Epithelial cell of proximal tubule (primary cell): ENCODE measurements around the gene GPR52. TPM values are rescaled to one million over a fixed set of nuclear protein-coding genes. Genes with fewer than 3 reads are reported as not detected.
"Not testable (repeated sequence)": the region's sequence is repeated elsewhere in the genome, so short reads cannot be mapped to it uniquely, and the experiment has no call there.

Source experiments
- DNase-seq: peaks from one replicate; pipeline ENCODE4 v3.0.0-alpha.2; 2011; ENCODE audit warnings: low read depth
- H3K4me3 ChIP-seq: 2 replicates; pipeline ENCODE4 v1.5.1; 2011; ENCODE audit warnings: low read depth, mild to moderate bottlenecking, low read length
- total RNA-seq: library from RNA; depleted of rRNA; stranded (reverse); fragments of >200 nt; gene quantifications from 2 replicates; pipeline ENCODE4 v1.2.3, GENCODE V29; 2015
- TF ChIP-seq, protein P1 (sequence below): conservative IDR thresholded peaks from 2 replicates; pipeline ENCODE4 v1.5.1; 2012; ENCODE audit warnings: low read depth, mild to moderate bottlenecking, low read length

GPR52 gene
- total RNA-seq, 1 donor from 2014 or later, result not detected

GRCh38 chr1:174408146-174408545, 39.6 kb upstream of the GPR52 start:
- TF ChIP-seq, protein P1, sequence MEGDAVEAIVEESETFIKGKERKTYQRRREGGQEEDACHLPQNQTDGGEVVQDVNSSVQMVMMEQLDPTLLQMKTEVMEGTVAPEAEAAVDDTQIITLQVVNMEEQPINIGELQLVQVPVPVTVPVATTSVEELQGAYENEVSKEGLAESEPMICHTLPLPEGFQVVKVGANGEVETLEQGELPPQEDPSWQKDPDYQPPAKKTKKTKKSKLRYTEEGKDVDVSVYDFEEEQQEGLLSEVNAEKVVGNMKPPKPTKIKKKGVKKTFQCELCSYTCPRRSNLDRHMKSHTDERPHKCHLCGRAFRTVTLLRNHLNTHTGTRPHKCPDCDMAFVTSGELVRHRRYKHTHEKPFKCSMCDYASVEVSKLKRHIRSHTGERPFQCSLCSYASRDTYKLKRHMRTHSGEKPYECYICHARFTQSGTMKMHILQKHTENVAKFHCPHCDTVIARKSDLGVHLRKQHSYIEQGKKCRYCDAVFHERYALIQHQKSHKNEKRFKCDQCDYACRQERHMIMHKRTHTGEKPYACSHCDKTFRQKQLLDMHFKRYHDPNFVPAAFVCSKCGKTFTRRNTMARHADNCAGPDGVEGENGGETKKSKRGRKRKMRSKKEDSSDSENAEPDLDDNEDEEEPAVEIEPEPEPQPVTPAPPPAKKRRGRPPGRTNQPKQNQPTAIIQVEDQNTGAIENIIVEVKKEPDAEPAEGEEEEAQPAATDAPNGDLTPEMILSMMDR, result no peak
- DNase-seq, result no peak
- H3K4me3 ChIP-seq, result no peak overlapping the region

DNA sequence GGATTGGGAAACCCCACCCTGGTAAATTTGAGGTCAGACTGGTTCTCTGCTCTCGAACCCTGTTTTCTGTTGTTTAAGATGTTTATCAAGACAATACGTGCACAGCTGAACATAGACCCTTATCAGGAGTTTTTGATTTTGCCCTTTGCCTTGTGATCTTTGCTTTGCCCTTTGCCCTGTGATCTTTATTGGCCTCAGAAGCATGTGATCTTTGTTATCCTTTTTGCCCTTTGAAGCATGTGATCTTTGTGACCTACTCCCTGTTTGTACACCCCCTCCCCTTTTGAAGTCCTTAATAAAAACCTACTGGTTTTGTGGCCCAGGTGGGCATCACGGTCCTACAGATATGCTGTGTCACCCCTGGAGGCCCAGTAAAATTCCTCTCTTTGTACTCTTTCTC, 38.0 kb upstream of the GPR52 start:
- DNase-seq, H3K4me3 ChIP-seq: not testable (repeated sequence)

DNA sequence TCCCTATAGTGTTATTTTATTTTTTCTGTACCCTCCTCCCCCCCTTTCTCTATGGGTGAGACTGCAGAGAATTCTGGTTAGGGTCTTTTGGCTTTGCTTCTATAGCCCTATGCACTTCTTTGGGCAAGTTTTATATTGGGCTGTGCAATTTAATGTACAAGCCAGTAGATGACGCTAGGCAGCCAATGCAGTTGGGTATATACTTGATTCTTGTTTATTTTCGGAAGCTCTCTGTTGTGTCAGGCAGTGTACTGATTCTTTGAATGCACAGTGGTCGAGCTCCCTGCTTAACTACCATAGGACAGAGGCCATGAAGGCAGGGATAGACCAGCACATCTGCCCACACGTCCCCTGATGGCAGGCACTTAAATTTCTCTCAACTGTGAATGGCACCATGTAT, 34.1 kb upstream of the GPR52 start:
- H3K4me3 ChIP-seq, result no peak overlapping the region
- DNase-seq, result no peak
- TF ChIP-seq, protein P1, result peak; percentile 45

- H3K4me3 ChIP-seq, result no peak overlapping the region
- TF ChIP-seq, protein P1, result no peak
- DNase-seq, result no peak
Observed at GRCh38 chr1:174414203-174414602, 33.6 kb upstream of the GPR52 start.

- TF ChIP-seq, protein P1, result no peak
- DNase-seq, result no peak
- no peak overlapping the region for H3K4me3 ChIP-seq
Observed at GRCh38 chr1:174415506-174415905, 32.3 kb upstream of the GPR52 start.

- no peak overlapping the region for H3K4me3 ChIP-seq
- DNase-seq, result no peak
- TF ChIP-seq, protein P1, result no peak
Observed at GRCh38 chr1:174417921-174418320, 29.8 kb upstream of the GPR52 start.

DNA sequence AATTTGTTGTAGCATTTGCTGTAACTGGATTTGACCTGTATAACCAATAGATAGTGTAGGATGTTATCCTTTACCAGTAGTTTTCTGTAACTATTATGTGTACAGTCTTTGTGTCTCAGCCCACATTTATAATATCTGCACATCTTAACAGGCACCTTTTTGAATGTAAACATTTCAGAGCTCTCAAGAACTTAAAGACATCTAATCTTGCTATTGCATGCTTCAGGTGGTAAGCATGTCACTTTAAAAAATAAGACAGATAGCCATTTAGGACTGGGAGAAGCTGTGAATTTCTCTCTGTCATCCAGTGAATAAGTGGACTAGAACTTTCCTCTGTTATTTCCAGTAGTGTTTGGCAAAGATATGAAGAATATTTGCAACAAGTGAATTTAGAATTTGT, 22.6 kb upstream of the GPR52 start:
- no peak for DNase-seq

More for the DNA sequence above, 22.6 kb upstream of the GPR52 start:
- no peak overlapping the region for H3K4me3 ChIP-seq
- TF ChIP-seq, protein P1, result no peak
